Prostate gland (tissue), 2 donors: ENCODE data around the gene KRTAP10-2. TPM values are rescaled to one million over a fixed set of nuclear protein-coding genes. Genes with fewer than 3 reads are reported as not detected.

Source experiments
- DNase-seq: peaks from one replicate; pipeline ENCODE4 v3.0.0-alpha.2; 2019; ENCODE audit warnings: low spot score
- H3K27ac ChIP-seq, 2 donors: fragments of 200-600 bp; sonication (generic); 2 replicates each; pipeline ENCODE4 v1.5.1; 2017 to 2019
- H3K27me3 ChIP-seq: fragments of 200-600 bp; sonication (generic); replicated peaks from 2 replicates; pipeline ENCODE4 v1.5.1; 2019; ENCODE audit not compliant: insufficient read depth
- H3K36me3 ChIP-seq, 2 donors: fragments of 200-600 bp; sonication (generic); 1 replicate in 1 of 2; 2 replicates in 1 of 2; pipeline versions ENCODE4 v1.5.1 to v1.8.1; 2017 to 2019
- H3K4me1 ChIP-seq: fragments of 200-600 bp; sonication (generic); replicated peaks from 2 replicates; pipeline ENCODE4 v1.5.1; 2019
- H3K4me3 ChIP-seq, 2 donors: fragments of 200-600 bp; sonication (generic); 2 replicates each; pipeline ENCODE4 v1.5.1; 2017 to 2019
- H3K9me3 ChIP-seq: fragments of 200-600 bp; sonication (generic); 2 replicates; pipeline ENCODE4 v1.5.1; 2017
- CTCF ChIP-seq, 4 experiments: fragments of 200-600 bp in 2 of 4; fragments of 450-650 bp in 2 of 4; sonication (generic) in 2 of 4; IDR thresholded peaks; 1 replicate in 3 of 4; 2 replicates in 1 of 4; pipeline ENCODE4 v1.5.1; 2016 to 2019; ENCODE audit warnings: antibody characterized with exemption in 4 of 4, mild to moderate bottlenecking in 2 of 4, moderate library complexity in 2 of 4
- POLR2A ChIP-seq: fragments of 450-650 bp; IDR thresholded peaks from one replicate; pipeline ENCODE4 v1.6.1; 2016; ENCODE audit warnings: antibody characterized with exemption, mild to moderate bottlenecking
- POLR2AphosphoS5 ChIP-seq: sonication (generic); formaldehyde crosslinking; IDR thresholded peaks from one replicate; pipeline ENCODE4 v1.6.1; 2017; ENCODE audit warnings: antibody characterized with exemption
- WGBS: methylation state at CpG from one replicate; pipeline ENCODE4 v1.1.5; 2018; 5-methylcytosine and 5-hydroxymethylcytosine counted together
- intact Hi-C: fragments of 100-400 bp; cut with DNase I; formaldehyde crosslinking; loops from one replicate; pipeline ENCODE4 v1.14.2; 2022
- total RNA-seq, 2 donors: library from RNA; depleted of rRNA; stranded (reverse); fragments of >200 nt; gene quantifications; one replicate each; pipeline ENCODE4 v1.1.0, GENCODE V29; 2016

The KRTAP10-2 gene
- total RNA-seq, 2 donors from 2014 or later = not detected

- no peak for DNase-seq
- H3K36me3 ChIP-seq = no peaks in the 10 kb centered on the region
- no peak overlapping the region for H3K27ac ChIP-seq
- no peak for TF ChIP-seq POLR2AphosphoS5
- TF ChIP-seq POLR2A = no peak
- no peak for TF ChIP-seq CTCF (IDR thresholded peaks at IDR 0.05)
- H3K27me3 ChIP-seq = peaks cover 3% of the 10 kb centered on the region
- 78% methylated on average over 14 of the region's 14 CpGs for WGBS
- H3K4me3 ChIP-seq = no peak overlapping the region
- intact Hi-C loops = no loop called here
- H3K4me1 ChIP-seq = no peaks in the 10 kb centered on the region
- no peaks in the 10 kb centered on the region for H3K9me3 ChIP-seq
These were observed 12.3 kb downstream of the KRTAP10-2 start for GRCh38 chr21:44539046-44539445.

- no peaks in the 10 kb centered on the region for H3K36me3 ChIP-seq
- H3K9me3 ChIP-seq = no peaks in the 10 kb centered on the region
- intact Hi-C loops = no loop called here
- no peak overlapping the region for H3K4me3 ChIP-seq
- 88% methylated on average over 31 of the region's 33 CpGs for WGBS
- TF ChIP-seq POLR2AphosphoS5 (no peak), CTCF (IDR thresholded peaks at IDR 0.05) (no peak), POLR2A (no peak)
- H3K27ac ChIP-seq = no peak overlapping the region
- H3K27me3 ChIP-seq = peaks cover 3% of the 10 kb centered on the region
- DNase-seq = no peak
- no peaks in the 10 kb centered on the region for H3K4me1 ChIP-seq
These were observed 13.1 kb downstream of the KRTAP10-2 start for GRCh38 chr21:44537930-44538911.

- Histone ChIP-seq H3K27me3 (peaks cover 3% of the 10 kb centered on the region), H3K27ac (no peak overlapping the region), H3K36me3 (no peaks in the 10 kb centered on the region), H3K4me3 (no peak overlapping the region), H3K9me3 (no peaks in the 10 kb centered on the region), H3K4me1 (no peaks in the 10 kb centered on the region)
- WGBS = 68% methylated on average over 7 of the region's 7 CpGs
- no peak for DNase-seq
- TF ChIP-seq POLR2A (no peak), CTCF (IDR thresholded peaks at IDR 0.05) (no peak), POLR2AphosphoS5 (no peak)
- intact Hi-C loops = no loop called here
These were observed 15.3 kb downstream of the KRTAP10-2 start for GRCh38 chr21:44535963-44536362.

GRCh38 chr21:44534688-44535087 lies 16.6 kb downstream of the KRTAP10-2 start:
- H3K4me3 ChIP-seq = no peak overlapping the region
- intact Hi-C loops = no loop called here
- TF ChIP-seq POLR2A = no peak
- no peak for TF ChIP-seq POLR2AphosphoS5
- no peak for TF ChIP-seq CTCF (IDR thresholded peaks at IDR 0.05)
- H3K36me3 ChIP-seq = no peaks in the 10 kb centered on the region
- H3K27ac ChIP-seq = no peak overlapping the region
- no peaks in the 10 kb centered on the region for H3K9me3 ChIP-seq
- DNase-seq = no peak
- H3K4me1 ChIP-seq = no peaks in the 10 kb centered on the region
- peaks cover 3% of the 10 kb centered on the region for H3K27me3 ChIP-seq
- 88% methylated on average over 6 of the region's 6 CpGs for WGBS
